ENCODE measurements around the gene MYBPC2.
A peak's percentile ranks its signal among the peaks of the same experiment; 100 is the strongest.

The MYBPC2 gene

DNA sequence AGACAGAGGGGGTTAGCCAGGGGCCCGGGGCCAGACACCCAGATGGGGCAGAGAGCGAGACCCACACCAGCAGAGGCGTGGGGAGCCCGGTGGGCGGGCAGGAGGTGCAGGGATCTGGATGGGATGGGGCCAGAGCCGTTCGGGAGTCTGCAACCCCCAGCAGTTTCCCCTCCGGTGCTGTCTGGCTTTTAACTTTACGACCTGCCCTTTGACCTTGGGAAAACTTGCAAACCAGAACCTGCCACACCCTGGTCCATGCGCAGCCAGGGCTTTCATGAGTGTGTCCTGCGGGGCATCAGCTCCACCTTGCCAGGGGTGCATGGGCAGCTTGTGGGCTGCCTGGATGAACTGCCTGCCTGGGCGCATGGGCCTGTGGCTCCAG lies 68.5 kb downstream of the MYBPC2 start:
- TF ChIP-seq, protein P1, sequence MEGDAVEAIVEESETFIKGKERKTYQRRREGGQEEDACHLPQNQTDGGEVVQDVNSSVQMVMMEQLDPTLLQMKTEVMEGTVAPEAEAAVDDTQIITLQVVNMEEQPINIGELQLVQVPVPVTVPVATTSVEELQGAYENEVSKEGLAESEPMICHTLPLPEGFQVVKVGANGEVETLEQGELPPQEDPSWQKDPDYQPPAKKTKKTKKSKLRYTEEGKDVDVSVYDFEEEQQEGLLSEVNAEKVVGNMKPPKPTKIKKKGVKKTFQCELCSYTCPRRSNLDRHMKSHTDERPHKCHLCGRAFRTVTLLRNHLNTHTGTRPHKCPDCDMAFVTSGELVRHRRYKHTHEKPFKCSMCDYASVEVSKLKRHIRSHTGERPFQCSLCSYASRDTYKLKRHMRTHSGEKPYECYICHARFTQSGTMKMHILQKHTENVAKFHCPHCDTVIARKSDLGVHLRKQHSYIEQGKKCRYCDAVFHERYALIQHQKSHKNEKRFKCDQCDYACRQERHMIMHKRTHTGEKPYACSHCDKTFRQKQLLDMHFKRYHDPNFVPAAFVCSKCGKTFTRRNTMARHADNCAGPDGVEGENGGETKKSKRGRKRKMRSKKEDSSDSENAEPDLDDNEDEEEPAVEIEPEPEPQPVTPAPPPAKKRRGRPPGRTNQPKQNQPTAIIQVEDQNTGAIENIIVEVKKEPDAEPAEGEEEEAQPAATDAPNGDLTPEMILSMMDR (conservative IDR thresholded peaks at IDR 0.05; ENCODE audit: low read depth), result no peak
- POLR2A ChIA-PET (ENCODE audit: low non-redundant PET), result interaction anchor here (1.2 kb wide), 1 partner anchor 10 kb away, joined by 4 read pairs; the partner anchor contains the start of gene JOSD2
- DNase-seq (ENCODE audit: low spot score), result no peak
- CTCF ChIA-PET, result no interaction called here
- no peak overlapping the region for H3K27ac ChIP-seq

DNA sequence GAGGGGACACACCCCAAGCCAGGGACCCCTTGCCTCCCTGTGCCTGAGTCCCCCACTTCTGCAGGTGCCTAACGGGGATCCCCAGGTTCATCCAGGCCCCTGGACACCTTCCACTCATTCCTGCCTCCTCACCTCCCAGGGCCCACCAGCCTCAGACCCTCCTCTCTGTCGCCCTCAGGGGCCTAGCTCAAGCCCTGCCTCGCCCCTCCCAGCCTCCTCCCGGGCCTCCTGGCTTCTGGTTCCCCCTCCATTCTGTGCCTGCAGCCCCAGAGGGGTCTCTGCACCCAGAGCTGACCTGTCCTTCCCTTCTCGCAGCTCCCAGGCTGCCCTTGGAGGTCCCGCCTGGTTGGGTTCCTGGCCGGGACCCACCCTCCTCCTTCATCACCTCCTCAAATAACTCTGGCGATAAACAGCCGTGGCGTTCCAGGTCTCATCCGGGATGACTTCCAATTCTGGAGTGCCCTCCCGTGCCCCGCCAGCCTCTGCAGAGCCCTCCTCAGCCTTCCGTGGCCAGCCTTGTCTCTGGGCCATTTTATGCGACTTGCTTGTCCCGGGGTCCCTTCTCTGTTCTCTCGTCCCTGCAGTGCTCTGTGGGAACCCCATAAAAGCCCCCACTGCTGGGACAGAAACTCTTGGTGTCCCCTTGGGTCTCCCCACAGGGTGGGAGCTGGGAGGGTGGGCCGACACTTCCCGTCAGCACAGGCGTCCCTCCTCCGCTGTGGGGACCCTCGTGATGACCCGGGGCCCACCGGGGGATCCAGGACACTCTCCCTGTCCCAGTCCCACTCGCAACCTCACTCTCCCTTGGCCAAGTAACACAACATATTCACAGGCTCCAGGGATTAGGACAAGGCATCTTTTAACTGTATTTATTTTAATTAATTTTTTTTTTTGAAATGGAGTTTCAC lies 69.1 kb downstream of the MYBPC2 start:
- H3K27ac ChIP-seq, result no peak overlapping the region
- TF ChIP-seq, protein P1 (conservative IDR thresholded peaks at IDR 0.05; ENCODE audit: low read depth), result no peak
- POLR2A ChIA-PET (ENCODE audit: low non-redundant PET), result interaction anchor here (1.2 kb wide), 1 partner anchor 9 kb away, joined by 4 read pairs; the partner anchor contains the start of gene JOSD2
- no peak for DNase-seq (ENCODE audit: low spot score)
- CTCF ChIA-PET, result no interaction called here

DNA sequence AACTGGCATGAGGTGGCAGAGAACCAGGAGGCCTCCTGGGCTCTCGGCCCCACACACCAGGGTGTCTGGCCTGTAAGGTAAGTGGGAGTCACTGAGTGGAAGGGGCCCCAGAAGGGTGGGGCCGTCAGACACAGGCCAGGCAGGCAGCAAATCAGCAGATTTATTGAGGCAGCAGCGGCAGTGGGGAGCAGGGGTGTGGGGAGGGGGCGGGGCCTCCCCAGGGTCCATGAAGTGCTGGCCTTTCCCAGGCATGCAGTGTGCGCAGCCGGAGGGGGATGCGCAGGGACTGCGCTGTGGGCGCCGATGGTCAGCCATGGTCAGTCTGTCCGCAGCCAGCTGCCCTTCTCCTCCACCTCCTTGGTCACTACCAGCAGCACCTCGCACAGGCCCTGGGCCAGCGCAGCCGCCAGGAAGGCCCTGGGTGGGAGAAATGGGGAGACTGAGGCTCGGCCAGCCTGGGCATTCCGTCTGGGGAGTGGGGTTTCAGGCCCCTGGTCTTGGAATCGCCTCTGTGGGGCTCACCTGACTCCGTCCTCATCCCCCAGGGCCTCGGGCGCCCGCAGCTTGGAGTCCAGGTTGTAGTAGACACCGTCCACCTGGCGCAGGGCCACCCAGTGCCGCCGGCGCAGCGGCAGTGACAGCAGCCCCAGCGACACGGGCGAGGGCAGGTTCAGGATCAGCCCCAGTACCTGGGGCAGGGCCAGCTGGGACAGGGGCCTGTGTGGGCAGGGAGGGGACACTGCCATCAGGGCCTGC lies 73.3 kb downstream of the MYBPC2 start:
- TF ChIP-seq, protein P1 (conservative IDR thresholded peaks at IDR 0.05; ENCODE audit: low read depth), result no peak
- CTCF ChIA-PET, result no interaction called here
- H3K27ac ChIP-seq, result no peak overlapping the region
- DNase-seq (ENCODE audit: low spot score), result no peak
- POLR2A ChIA-PET (ENCODE audit: low non-redundant PET), result no interaction called here

DNA sequence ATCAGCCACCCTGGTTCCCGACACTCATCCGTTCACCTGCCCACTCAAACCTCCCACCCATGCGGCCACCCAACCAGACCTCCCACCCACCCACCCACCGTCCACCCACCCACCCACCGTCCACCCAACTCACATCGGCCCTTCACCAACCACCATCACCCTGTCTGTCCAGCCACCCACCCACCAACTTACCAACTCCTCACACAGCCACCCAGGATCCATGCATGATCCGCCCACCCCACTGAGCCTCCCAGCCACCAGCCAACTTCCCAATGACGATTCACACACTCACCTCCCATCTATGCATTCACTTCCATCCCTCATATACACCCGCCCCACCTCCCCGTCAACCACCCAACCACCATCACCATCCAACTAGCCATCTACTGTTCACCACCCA lies 74.0 kb downstream of the MYBPC2 start:
- TF ChIP-seq, protein P1 (conservative IDR thresholded peaks at IDR 0.05; ENCODE audit: low read depth), result no peak
- POLR2A ChIA-PET (ENCODE audit: low non-redundant PET), result no interaction called here
- no peak for DNase-seq (ENCODE audit: low spot score)
- CTCF ChIA-PET, result no interaction called here
- no peak overlapping the region for H3K27ac ChIP-seq

DNA sequence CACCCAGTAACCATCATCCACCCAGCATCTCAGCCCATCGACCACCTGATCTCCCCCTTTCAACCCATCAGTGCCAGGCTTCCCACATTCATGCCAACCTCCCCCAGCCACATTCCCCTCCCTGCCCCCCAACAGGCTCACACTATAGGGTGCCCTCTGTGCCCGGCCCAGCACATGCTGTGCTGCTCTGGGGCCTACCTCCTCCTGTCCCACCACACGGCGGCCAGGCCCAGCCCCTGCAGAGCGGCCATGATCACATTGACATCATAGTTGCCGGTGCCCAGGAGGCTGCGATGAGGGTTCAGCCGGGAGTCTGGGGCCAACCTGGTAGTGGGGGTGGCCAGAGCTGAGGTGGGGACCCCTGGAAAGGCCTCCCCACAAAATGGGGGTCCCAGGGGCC lies 74.7 kb downstream of the MYBPC2 start:
- POLR2A ChIA-PET (ENCODE audit: low non-redundant PET), result no interaction called here
- no peak for DNase-seq (ENCODE audit: low spot score)
- H3K27ac ChIP-seq, result no peak overlapping the region
- TF ChIP-seq, protein P1 (conservative IDR thresholded peaks at IDR 0.05; ENCODE audit: low read depth), result no peak
- CTCF ChIA-PET, result no interaction called here

DNA sequence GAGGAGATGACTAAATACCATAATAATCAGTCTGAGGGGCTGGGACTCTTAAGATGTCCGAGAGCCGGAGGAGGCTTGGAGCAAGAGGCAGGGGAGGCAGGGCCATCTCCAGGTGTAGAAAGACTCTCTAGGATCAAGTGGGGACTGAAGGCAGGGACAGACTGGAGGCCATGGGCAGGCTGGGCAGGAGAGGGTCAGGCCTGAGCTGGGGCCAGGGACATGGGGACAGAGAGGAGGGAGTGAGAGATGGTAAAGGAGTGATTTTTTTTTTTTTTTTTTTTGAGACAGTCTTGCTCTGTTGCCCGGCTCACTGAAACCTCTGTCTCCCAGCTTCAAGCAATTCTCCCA lies 76.1 kb downstream of the MYBPC2 start:
- TF ChIP-seq, protein P1 (conservative IDR thresholded peaks at IDR 0.05; ENCODE audit: low read depth), result no peak
- DNase-seq (ENCODE audit: low spot score), result no peak
- H3K27ac ChIP-seq, result peak overlapping the region; percentile 29
- POLR2A ChIA-PET (ENCODE audit: low non-redundant PET), result no interaction called here
- CTCF ChIA-PET, result no interaction called here
